ENCODE measurements around the gene STIL.

Gene STIL

GRCh38 chr1:47207803-47208373 is 106.1 kb downstream of the STIL start:
- TF ChIP-seq GATA2 (IDR thresholded peaks at IDR 0.05; ENCODE audit: low read depth, low read length) (no peak), GATA3 (IDR thresholded peaks at IDR 0.05; ENCODE audit: low read depth, low read length) (no peak)

- TF ChIP-seq GATA2 (IDR thresholded peaks at IDR 0.05; ENCODE audit: low read depth, low read length) (no peak), GATA3 (IDR thresholded peaks at IDR 0.05; ENCODE audit: low read depth, low read length) (no peak)
Observed at GRCh38 chr1:47205918-47206317, 108.0 kb downstream of the STIL start.

- TF ChIP-seq GATA3 (IDR thresholded peaks at IDR 0.05; ENCODE audit: low read depth, low read length) (no peak), GATA2 (IDR thresholded peaks at IDR 0.05; ENCODE audit: low read depth, low read length) (no peak)
Observed at GRCh38 chr1:47201179-47201578, 112.8 kb downstream of the STIL start.
